Measurements from ENCODE around the gene C17orf100. TPM values are rescaled to one million over a fixed set of nuclear protein-coding genes. Genes with fewer than 3 reads are reported as not detected.
A peak's percentile ranks its signal among the peaks of the same experiment; 100 is the strongest.

C17orf100 gene
- total RNA-seq, 1 donor from 2014 or later, result 1.9 TPM

- ATAC-seq, result no peak
- no peak for DNase-seq (ENCODE audit: low spot score)
Observed at GRCh38 chr17:6668219-6668618, 16.7 kb downstream of the C17orf100 start.

- ATAC-seq, result no peak
- no peak for DNase-seq (ENCODE audit: low spot score)
Observed at GRCh38 chr17:6668727-6669425, 17.3 kb downstream of the C17orf100 start.

GRCh38 chr17:6669479-6670212 lies 18.1 kb downstream of the C17orf100 start:
- ATAC-seq (no peak), DNase-seq (ENCODE audit: low spot score) (no peak)

- ATAC-seq (no peak), DNase-seq (ENCODE audit: low spot score) (no peak)
Observed at GRCh38 chr17:6670571-6670970, 19.0 kb downstream of the C17orf100 start.

- ATAC-seq (no peak), DNase-seq (ENCODE audit: low spot score) (no peak)
Observed at GRCh38 chr17:6670999-6671398, 19.4 kb downstream of the C17orf100 start.

GRCh38 chr17:6671431-6671830 lies 19.9 kb downstream of the C17orf100 start:
- no peak for ATAC-seq
- no peak for DNase-seq (ENCODE audit: low spot score)

- ATAC-seq, result no peak
- no peak for DNase-seq (ENCODE audit: low spot score)
Observed at GRCh38 chr17:6674586-6674985, 23.0 kb downstream of the C17orf100 start.

- ATAC-seq (no peak), DNase-seq (ENCODE audit: low spot score) (no peak)
Observed at GRCh38 chr17:6675201-6675825, 23.8 kb downstream of the C17orf100 start.

- ATAC-seq (peak; percentile 5), DNase-seq (ENCODE audit: low spot score) (no peak)
Observed at GRCh38 chr17:6676802-6677157, 25.2 kb downstream of the C17orf100 start.

GRCh38 chr17:6677158-6677831 lies 25.7 kb downstream of the C17orf100 start:
- peak; percentile 89 for ATAC-seq

GRCh38 chr17:6677946-6678345 lies 26.4 kb downstream of the C17orf100 start:
- ATAC-seq (no peak), DNase-seq (ENCODE audit: low spot score) (no peak)

More at GRCh38 chr17:6677158-6677831, 25.7 kb downstream of the C17orf100 start:
- no peak for DNase-seq (ENCODE audit: low spot score)

GRCh38 chr17:6679241-6679640 lies 27.7 kb downstream of the C17orf100 start:
- DNase-seq (ENCODE audit: low spot score), result no peak

GRCh38 chr17:6681176-6681575 lies 29.6 kb downstream of the C17orf100 start:
- ATAC-seq (no peak), DNase-seq (ENCODE audit: low spot score) (no peak)

More at GRCh38 chr17:6679241-6679640, 27.7 kb downstream of the C17orf100 start:
- no peak for ATAC-seq

GRCh38 chr17:6681671-6682070 lies 30.1 kb downstream of the C17orf100 start:
- ATAC-seq (no peak), DNase-seq (ENCODE audit: low spot score) (no peak)

- ATAC-seq (no peak), DNase-seq (ENCODE audit: low spot score) (no peak)
Observed at GRCh38 chr17:6682339-6682738, 30.8 kb downstream of the C17orf100 start.

GRCh38 chr17:6683081-6683684 lies 31.6 kb downstream of the C17orf100 start:
- ATAC-seq (peak; percentile 2), DNase-seq (ENCODE audit: low spot score) (no peak)

- DNase-seq (ENCODE audit: low spot score) (no peak), ATAC-seq (peak; percentile 36)
Observed at GRCh38 chr17:6683730-6684459, 32.3 kb downstream of the C17orf100 start.

- ATAC-seq (peak; percentile 41), DNase-seq (ENCODE audit: low spot score) (no peak)
Observed at GRCh38 chr17:6684460-6684783, 32.9 kb downstream of the C17orf100 start.

GRCh38 chr17:6684881-6685767 lies 33.6 kb downstream of the C17orf100 start:
- no peak for DNase-seq (ENCODE audit: low spot score)
- ATAC-seq, result peak; percentile 9
